Gastroesophageal sphincter (tissue), 3 donors: ENCODE results near the gene RNF4.

ENCODE experiments used
- CTCF ChIP-seq, 4 experiments: fragments of 200-600 bp in 2 of 4; fragments of 450-650 bp in 2 of 4; sonication (generic) in 1 of 4; IDR thresholded peaks; one replicate each; pipeline ENCODE4 v1.5.1; 2017 to 2019; ENCODE audit warnings: antibody characterized with exemption in 4 of 4, mild to moderate bottlenecking in 2 of 4, moderate library complexity in 2 of 4
- POLR2AphosphoS5 ChIP-seq: sonication (generic); formaldehyde crosslinking; IDR thresholded peaks from one replicate; pipeline ENCODE4 v1.6.1; 2017; ENCODE audit warnings: antibody characterized with exemption

- TF ChIP-seq CTCF (IDR thresholded peaks at IDR 0.05) (no peak), POLR2AphosphoS5 (no peak)
These were observed 31.3 kb upstream of the RNF4 start for GRCh38 chr4:2437475-2438215.
